Activated CD4-positive, alpha-beta memory T cell treated with anti-CD3 and anti-CD28 coated beads for 36 hours (primary cell): Measurements from ENCODE around the gene UBQLN3. TPM values are rescaled to one million over a fixed set of nuclear protein-coding genes. Genes with fewer than 3 reads are reported as not detected.

Experiments
- CTCF ChIA-PET: fragments of 350-600 bp; sonication (Branson Sonifier 250); formaldehyde crosslinking; loops from one replicate; lab custom pipeline; 2021; ENCODE audit warnings: antibody characterized with exemption, inconsistent platforms; lab: Charles Lee
- POLR2A ChIA-PET: fragments of 350-600 bp; sonication (Branson Sonifier 250); formaldehyde crosslinking; loops from one replicate; lab custom pipeline; 2021; ENCODE audit warnings: antibody characterized with exemption; lab: Charles Lee
- DNase-seq: peaks from one replicate; pipeline ENCODE4 v3.0.0-alpha.2; 2020
- H3K27ac Mint-ChIP-seq: one replicate; pipeline ENCODE4 v1.8.0; 2021; ENCODE audit warnings: mixed read lengths
- H3K27me3 Mint-ChIP-seq: one replicate; pipeline ENCODE4 v1.8.0; 2021; ENCODE audit warnings: mixed read lengths
- H3K36me3 Mint-ChIP-seq: one replicate; pipeline ENCODE4 v1.8.0; 2021; ENCODE audit warnings: mixed read lengths
- H3K4me1 Mint-ChIP-seq: one replicate; pipeline ENCODE4 v1.8.0; 2021; ENCODE audit warnings: low read depth, mixed read lengths
- H3K4me3 Mint-ChIP-seq: one replicate; pipeline ENCODE4 v1.8.0; 2021; ENCODE audit warnings: mild to moderate bottlenecking, mixed read lengths
- H3K9me3 Mint-ChIP-seq: one replicate; pipeline ENCODE4 v1.8.0; 2021; ENCODE audit warnings: mixed read lengths
- intact Hi-C: fragments of 100-400 bp; cut with micrococcal nuclease; formaldehyde crosslinking; loops from one replicate; pipeline ENCODE4 v1.15.1; 2023
- total RNA-seq, 2 experiments: library from RNA; stranded (reverse); gene quantifications; one replicate each; pipeline ENCODE4 v1.2.3, GENCODE V29; 2021

Gene UBQLN3
- total RNA-seq, 2 experiments from 2014 or later, result not detected

GRCh38 chr11:5500393-5500801 lies 9.4 kb downstream of the UBQLN3 start:
- intact Hi-C loops, result no loop called here

DNA sequence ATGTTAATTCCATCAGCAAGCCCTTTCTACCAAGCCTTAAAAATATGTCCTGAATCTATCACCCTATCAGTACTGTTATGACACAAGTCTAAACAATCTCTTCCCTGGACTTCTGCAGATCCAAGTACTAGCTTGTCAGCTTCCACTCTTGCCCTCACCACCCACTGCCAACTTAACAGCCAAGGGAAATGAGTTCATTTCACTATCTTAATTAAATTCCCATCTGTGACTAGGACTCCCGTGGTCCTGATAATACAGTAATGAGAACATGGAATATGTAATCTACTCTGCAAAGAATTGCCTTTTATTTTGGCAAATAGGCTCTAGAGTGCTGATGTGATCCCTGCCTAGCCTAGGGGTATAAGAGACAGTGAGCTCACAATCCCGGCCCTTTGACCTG lies 10.1 kb downstream of the UBQLN3 start:
- POLR2A ChIA-PET, result no interaction called here
- CTCF ChIA-PET, result no interaction called here
- H3K27me3 Mint-ChIP-seq, result peaks cover 1% of the 10 kb centered on the region
- H3K36me3 Mint-ChIP-seq, result no peaks in the 10 kb centered on the region
- H3K4me1 Mint-ChIP-seq, result no peaks in the 10 kb centered on the region
- H3K4me3 Mint-ChIP-seq, result no peak overlapping the region
- no peak for DNase-seq
- H3K27ac Mint-ChIP-seq, result no peak overlapping the region
- intact Hi-C loops, result no loop called here
- H3K9me3 Mint-ChIP-seq, result no peaks in the 10 kb centered on the region

More at GRCh38 chr11:5500393-5500801, 9.4 kb downstream of the UBQLN3 start:
- H3K27me3 Mint-ChIP-seq, result peaks cover 1% of the 10 kb centered on the region
- ChIA-PET POLR2A (no interaction called here), CTCF (no interaction called here)
- H3K9me3 Mint-ChIP-seq, result no peaks in the 10 kb centered on the region
- H3K36me3 Mint-ChIP-seq, result no peaks in the 10 kb centered on the region
- no peak overlapping the region for H3K27ac Mint-ChIP-seq
- DNase-seq, result no peak
- H3K4me1 Mint-ChIP-seq, result no peaks in the 10 kb centered on the region
- no peak overlapping the region for H3K4me3 Mint-ChIP-seq

- intact Hi-C loops, result no loop called here
- no peaks in the 10 kb centered on the region for H3K9me3 Mint-ChIP-seq
- peaks cover 9% of the 10 kb centered on the region for H3K27me3 Mint-ChIP-seq
- no peak overlapping the region for H3K4me3 Mint-ChIP-seq
- CTCF ChIA-PET, result no interaction called here
- H3K36me3 Mint-ChIP-seq, result no peaks in the 10 kb centered on the region
- POLR2A ChIA-PET, result no interaction called here
- no peak overlapping the region for H3K27ac Mint-ChIP-seq
- no peak for DNase-seq
- no peaks in the 10 kb centered on the region for H3K4me1 Mint-ChIP-seq
Measured at GRCh38 chr11:5489576-5490357, 20.0 kb downstream of the UBQLN3 start.

- DNase-seq, result no peak
- Mint-ChIP-seq H3K4me3 (no peak overlapping the region), H3K27me3 (peaks cover 8% of the 10 kb centered on the region), H3K27ac (no peak overlapping the region), H3K36me3 (no peaks in the 10 kb centered on the region), H3K4me1 (no peaks in the 10 kb centered on the region), H3K9me3 (no peaks in the 10 kb centered on the region)
- CTCF ChIA-PET, result no interaction called here
- intact Hi-C loops, result no loop called here
- POLR2A ChIA-PET, result no interaction called here
Measured at GRCh38 chr11:5488798-5489399, 20.9 kb downstream of the UBQLN3 start.

GRCh38 chr11:5488385-5488784 lies 21.4 kb downstream of the UBQLN3 start, which contains the start of gene OR52D1:
Gene OR52D1, plus strand, starts transcription at chr11:5488685. Its CDS starts 22 bp downstream, at chr11:5488707.
- Mint-ChIP-seq H3K36me3 (no peaks in the 10 kb centered on the region), H3K27ac (no peak within 1 kb of the TSS), H3K27me3 (peaks cover 11% of the 10 kb centered on the region), H3K9me3 (no peaks in the 10 kb centered on the region), H3K4me1 (no peaks in the 10 kb centered on the region), H3K4me3 (no peak within 1 kb of the TSS)
- intact Hi-C loops, result no loop called here
- ChIA-PET POLR2A (no interaction called here), CTCF (no interaction called here)
- DNase-seq, result no peak

- DNase-seq, result peak; percentile 18
- Mint-ChIP-seq H3K36me3 (no peaks in the 10 kb centered on the region), H3K4me3 (no peak overlapping the region), H3K27ac (no peak overlapping the region), H3K27me3 (peaks cover 11% of the 10 kb centered on the region), H3K9me3 (no peaks in the 10 kb centered on the region), H3K4me1 (no peaks in the 10 kb centered on the region)
- intact Hi-C loops, result no loop called here
- POLR2A ChIA-PET, result no interaction called here
- CTCF ChIA-PET, result no interaction called here
Measured at GRCh38 chr11:5486421-5486820, 23.3 kb downstream of the UBQLN3 start.

- Mint-ChIP-seq H3K27ac (no peak overlapping the region), H3K4me1 (no peaks in the 10 kb centered on the region), H3K36me3 (no peaks in the 10 kb centered on the region), H3K4me3 (no peak overlapping the region), H3K27me3 (peaks cover 7% of the 10 kb centered on the region), H3K9me3 (no peaks in the 10 kb centered on the region)
- no peak for DNase-seq
- intact Hi-C loops, result no loop called here
- ChIA-PET POLR2A (no interaction called here), CTCF (no interaction called here)
Measured at GRCh38 chr11:5486003-5486402, 23.8 kb downstream of the UBQLN3 start.

DNA sequence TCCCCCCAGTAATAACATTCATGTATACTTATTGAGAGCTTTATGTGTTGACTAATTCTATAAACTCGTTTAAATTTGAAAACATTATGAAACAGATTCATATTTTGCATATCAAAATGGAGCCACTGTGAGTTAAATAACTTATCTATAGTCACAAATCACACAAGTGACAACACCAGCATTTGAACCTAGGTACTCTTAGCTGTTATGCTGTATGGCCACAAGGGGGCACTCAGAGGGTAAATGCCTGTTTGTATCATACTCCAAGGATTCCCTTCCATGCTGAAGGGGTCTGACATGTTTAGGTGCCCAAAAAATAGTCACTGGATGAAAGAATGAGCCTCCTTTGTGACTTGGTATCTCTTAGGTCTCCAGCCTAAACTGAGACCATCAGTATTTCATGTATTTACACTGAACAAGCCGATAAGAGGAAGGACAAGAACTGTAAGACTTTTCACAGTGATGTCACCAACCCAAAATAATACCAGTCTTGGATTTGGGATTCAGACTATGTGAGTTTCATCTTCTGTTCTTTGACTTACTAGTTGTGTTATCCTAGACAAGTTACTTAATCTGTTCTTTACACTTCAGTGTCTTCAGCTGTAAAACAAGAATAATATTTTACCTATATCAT lies 33.5 kb downstream of the UBQLN3 start:
- no peaks in the 10 kb centered on the region for H3K4me1 Mint-ChIP-seq
- no peak overlapping the region for H3K27ac Mint-ChIP-seq
- CTCF ChIA-PET, result interaction anchor here (0.6 to 2.2 kb wide), 13 partner anchors 17 to 998 kb away, joined by 3 to 18 read pairs (median 5); partner anchors contain the start of genes OR52N2, TRIM3 and TRIM5
- no peak overlapping the region for H3K4me3 Mint-ChIP-seq
- no peaks in the 10 kb centered on the region for H3K36me3 Mint-ChIP-seq
- no peaks in the 10 kb centered on the region for H3K9me3 Mint-ChIP-seq
- peak; percentile 42 for DNase-seq
- POLR2A ChIA-PET, result no interaction called here
- peaks cover 21% of the 10 kb centered on the region for H3K27me3 Mint-ChIP-seq
- intact Hi-C loops, result loop anchor here (1.0 to 2.0 kb wide), 4 partner anchors 236 to 876 kb away; partner anchors contain the start of gene OR52N2

DNA sequence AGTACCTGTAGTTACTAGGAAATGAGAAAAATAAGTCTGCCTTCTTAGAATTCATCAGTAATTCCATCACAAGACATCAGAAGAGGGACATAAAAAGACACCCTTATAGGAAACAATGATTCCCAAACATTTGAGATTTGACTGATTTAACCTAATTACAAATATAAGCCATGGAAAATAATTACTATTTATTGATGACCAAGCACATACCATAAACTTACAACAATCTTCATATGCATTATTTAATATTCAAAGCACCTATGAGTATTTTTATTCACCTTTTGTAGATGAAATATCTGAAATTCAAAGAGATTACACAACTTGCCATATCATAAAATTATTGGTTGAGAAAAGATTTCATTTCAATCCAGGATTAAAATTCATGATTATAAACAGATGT lies 35.8 kb downstream of the UBQLN3 start:
- ChIA-PET POLR2A (no interaction called here), CTCF (no interaction called here)
- no peaks in the 10 kb centered on the region for H3K9me3 Mint-ChIP-seq
- peaks cover 28% of the 10 kb centered on the region for H3K27me3 Mint-ChIP-seq
- DNase-seq, result no peak
- no peaks in the 10 kb centered on the region for H3K36me3 Mint-ChIP-seq
- intact Hi-C loops, result no loop called here
- no peak overlapping the region for H3K27ac Mint-ChIP-seq
- H3K4me3 Mint-ChIP-seq, result no peak overlapping the region
- H3K4me1 Mint-ChIP-seq, result no peaks in the 10 kb centered on the region

GRCh38 chr11:5467527-5467926 lies 42.2 kb downstream of the UBQLN3 start:
- ChIA-PET POLR2A (no interaction called here), CTCF (interaction anchor here (1.2 kb wide), 1 partner anchor 243 kb away, joined by 3 read pairs; no protein-coding TSS in a partner anchor)
- H3K27me3 Mint-ChIP-seq, result peaks cover 17% of the 10 kb centered on the region
- intact Hi-C loops, result no loop called here
- no peaks in the 10 kb centered on the region for H3K4me1 Mint-ChIP-seq
- H3K9me3 Mint-ChIP-seq, result no peaks in the 10 kb centered on the region
- no peak overlapping the region for H3K4me3 Mint-ChIP-seq
- H3K36me3 Mint-ChIP-seq, result no peaks in the 10 kb centered on the region
- DNase-seq, result no peak
- H3K27ac Mint-ChIP-seq, result no peak overlapping the region

- CTCF ChIA-PET, result no interaction called here
- H3K27me3 Mint-ChIP-seq, result peaks cover 6% of the 10 kb centered on the region
- H3K4me1 Mint-ChIP-seq, result peaks cover 3% of the 10 kb centered on the region
- intact Hi-C loops, result no loop called here
- H3K4me3 Mint-ChIP-seq, result no peak overlapping the region
- no peaks in the 10 kb centered on the region for H3K36me3 Mint-ChIP-seq
- no peak overlapping the region for H3K27ac Mint-ChIP-seq
- no peak for DNase-seq
- peaks cover 4% of the 10 kb centered on the region for H3K9me3 Mint-ChIP-seq
- POLR2A ChIA-PET, result no interaction called here
Measured at GRCh38 chr11:5460983-5461621, 48.7 kb downstream of the UBQLN3 start.
